Activated CD8-positive, alpha-beta memory T cell treated with anti-CD3 and anti-CD28 coated beads, Interleukin-2, amount 50 U/mL, for 1 hour (primary cell): Measurements from ENCODE around the gene WDR45B.

Experiments
- DNase-seq: peaks from one replicate; pipeline ENCODE4 v3.0.0-alpha.2; 2020; ENCODE audit errors: extremely low read depth

WDR45B gene

GRCh38 chr17:82629748-82630147, 18.5 kb downstream of the WDR45B start:
- no peak for DNase-seq

DNA sequence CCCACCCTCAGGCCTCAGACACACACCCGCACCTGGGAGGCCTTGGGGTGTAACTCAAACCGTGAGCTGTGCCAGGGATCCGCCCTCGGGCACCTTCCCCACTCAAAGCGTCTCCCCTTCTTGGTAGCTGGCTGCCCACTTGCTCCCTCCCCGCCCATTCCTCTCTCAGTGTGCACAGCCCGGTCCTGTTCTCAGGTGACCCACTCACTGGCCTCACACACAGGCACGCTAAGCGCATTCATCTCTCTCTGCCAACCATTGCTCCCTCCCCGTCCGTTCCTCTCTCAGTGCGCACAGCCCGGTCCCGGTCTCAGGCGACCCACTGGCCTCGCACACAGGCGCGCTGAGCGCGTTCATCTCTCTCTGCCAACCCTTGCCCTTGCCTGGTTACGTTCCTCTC, 20.8 kb downstream of the WDR45B start:
- DNase-seq = no peak

GRCh38 chr17:82623707-82624106, 24.5 kb downstream of the WDR45B start:
- no peak for DNase-seq

DNA sequence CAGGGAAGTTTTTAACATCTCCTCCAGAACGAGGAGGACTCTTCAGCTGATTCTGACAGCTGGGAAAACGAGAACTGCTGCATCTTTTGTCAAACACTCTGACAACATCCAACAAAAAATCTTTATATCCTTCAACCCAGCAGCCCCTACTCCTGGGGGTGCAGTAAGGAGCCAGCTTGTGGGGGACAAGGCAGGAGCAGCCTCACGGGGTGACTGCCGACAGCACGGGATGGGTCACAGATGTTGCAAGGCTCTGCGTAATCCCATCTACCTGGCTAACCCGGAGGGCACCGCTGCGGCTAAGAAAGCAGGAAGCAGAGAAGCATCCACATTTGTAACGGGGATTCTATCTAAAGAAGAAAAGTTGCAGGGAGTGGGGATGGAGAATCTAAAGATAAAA, 28.6 kb downstream of the WDR45B start:
- no peak for DNase-seq

DNA sequence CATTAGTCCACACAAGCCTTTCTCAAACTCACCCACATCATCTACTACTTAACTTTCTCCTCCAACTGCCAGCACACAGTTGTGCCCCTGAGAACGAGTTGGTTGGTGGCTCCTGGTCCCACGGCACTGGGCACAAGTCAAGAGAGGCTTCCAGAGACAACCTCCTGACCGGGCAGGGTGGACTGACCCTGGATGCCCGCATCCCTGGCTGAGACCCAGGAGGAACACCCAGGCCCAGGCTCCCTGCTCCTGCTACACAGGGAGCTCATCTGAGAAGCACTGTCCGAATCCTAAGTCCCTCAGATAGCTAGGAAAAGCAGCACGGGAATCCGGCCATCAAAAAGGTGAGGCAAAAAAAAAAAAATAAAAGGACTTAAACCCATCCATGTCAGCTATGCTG, 29.0 kb downstream of the WDR45B start:
- DNase-seq = no peak

DNA sequence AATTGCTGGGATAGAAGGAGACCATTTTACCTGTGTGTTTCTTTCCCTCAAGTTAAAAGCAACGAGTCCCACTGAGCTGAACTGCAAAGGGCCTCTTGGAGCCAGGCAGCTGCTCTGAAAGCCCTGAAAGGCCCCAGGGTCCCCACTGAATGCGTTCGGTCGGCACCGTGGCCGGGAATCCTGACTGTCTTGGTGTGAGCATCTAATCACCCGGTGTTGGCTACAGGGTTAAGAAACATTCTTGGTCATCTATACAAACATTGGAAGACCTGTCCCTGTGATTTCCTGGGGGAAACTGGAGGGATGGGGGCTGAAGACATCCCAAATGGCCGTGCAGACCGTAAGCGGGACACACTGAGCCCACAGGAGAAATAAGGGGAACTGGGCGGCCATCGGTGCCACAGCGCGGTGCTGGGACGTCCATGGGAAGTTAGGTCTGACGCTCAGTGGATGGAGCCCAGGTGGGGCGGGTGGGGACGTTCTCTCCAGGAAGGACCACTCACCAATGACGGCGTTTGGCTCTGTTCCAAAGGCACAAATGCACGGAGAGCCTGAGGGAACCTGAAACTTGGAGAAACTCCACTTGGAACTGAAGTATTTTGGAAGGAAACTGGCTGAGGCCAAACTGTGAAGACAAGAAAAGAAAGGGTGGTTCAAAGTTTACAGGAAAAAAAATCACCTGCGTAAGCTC, 32.1 kb downstream of the WDR45B start:
- DNase-seq = no peak

- no peak for DNase-seq
These were observed 32.9 kb downstream of the WDR45B start for GRCh38 chr17:82615084-82616020.

DNA sequence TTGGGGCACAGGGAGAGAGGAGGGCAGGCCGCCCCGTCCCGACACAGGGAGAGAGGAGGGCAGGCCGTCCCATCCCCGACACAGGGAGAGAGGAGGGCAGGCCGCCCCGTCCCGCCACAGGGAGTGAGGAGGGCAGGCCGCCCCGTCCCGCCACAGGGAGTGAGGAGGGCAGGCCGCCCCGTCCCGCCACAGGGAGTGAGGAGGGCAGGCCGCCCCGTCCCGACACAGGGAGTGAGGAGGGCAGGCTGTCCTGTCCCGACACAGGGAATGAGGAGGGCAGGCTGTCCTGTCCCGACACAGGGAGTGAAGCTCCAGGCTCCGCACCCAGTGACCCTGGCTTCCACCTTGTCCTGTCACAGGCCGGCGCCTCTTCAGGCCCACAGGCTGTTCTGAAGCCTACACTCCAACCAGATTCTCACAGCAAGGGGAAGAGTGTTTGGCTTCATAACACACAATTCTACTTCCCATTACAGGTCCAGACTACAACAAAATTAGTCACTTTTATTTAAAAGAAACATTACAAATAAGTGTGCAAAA, 34.1 kb downstream of the WDR45B start:
- DNase-seq = no peak

DNA sequence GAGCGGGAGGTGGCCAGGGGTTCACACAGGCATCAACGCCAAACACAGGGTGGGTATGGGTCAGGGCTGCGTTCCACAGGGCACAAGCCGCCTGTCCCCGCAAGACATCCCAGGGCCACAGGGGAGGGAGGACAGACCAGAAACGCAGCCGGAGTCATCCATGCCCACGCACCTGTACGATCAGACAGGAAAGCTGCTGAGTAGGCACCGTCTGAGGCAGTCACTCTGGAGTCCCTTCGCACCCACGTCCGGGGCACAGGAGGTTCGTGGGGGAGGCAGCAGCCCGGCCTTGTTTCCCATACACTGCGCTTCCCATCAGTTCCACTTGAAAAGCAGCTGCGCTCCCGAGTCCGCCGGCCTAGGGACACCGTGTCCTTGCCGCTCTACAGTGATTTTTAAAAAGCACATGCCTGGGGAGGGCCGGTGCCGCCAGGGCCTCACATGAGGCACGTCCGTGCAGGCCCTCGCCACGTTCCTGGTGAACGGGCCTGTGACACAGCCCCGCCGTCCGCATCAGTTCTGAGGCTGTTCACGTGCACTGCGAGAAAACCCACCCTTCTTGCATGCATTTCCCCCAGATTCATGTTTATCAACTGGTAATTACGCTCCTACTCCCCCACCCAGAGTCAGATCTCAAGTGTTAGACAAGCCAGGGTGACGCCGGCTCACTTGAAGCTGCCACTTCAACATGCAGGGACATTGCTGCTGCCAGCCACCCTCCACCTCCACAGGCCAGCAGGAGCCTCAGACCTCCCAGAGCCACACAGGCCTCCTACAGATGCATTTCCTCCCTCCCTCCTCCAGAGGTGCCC, 34.8 kb downstream of the WDR45B start:
- DNase-seq = no peak

DNA sequence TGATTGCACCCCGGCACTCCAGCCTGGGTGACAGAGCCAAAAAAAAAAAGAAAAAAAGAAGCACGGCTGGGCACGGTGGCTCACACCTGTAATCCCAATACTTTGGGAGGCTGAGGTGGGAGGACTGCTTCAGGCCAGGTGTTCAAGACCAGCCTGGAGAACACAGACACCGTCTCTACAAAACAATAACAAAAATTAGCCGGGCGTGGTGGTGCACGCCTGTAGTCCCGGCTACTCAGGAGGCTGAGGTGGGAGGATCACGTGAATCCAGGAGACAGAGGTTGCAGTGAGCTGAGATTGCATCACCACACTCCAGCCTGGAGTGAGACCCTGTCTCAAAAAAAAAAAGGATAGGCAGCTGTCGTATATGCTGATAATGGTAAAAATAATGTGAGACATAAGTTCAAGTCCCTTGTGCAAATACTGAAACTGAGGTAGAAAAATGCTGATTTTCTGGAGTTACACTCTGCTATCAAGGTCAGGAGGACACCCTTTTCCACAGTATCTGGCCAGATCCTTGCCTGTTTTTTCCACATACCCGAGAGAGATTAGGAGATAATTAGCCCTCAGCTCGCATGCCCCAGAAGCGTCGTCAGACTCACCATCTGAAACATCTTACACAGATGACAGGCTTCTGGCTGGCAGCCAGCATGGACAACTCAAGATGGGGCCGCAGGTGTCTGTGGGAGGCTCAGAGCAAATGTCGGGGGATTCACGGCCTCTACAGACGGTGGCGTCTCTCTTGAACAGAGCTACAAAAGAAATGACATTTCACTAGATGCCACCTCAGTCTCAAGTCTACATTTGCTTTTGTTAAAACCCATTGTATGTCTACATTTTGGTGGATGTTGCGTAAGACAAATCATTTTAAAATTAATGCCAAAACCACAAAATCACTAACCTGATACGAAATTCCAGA, 36.8 kb downstream of the WDR45B start:
- no peak for DNase-seq

- no peak for DNase-seq
These were observed 38.6 kb downstream of the WDR45B start for GRCh38 chr17:82609655-82610054.

- DNase-seq = no peak
These were observed 39.4 kb downstream of the WDR45B start for GRCh38 chr17:82608816-82609215.

DNA sequence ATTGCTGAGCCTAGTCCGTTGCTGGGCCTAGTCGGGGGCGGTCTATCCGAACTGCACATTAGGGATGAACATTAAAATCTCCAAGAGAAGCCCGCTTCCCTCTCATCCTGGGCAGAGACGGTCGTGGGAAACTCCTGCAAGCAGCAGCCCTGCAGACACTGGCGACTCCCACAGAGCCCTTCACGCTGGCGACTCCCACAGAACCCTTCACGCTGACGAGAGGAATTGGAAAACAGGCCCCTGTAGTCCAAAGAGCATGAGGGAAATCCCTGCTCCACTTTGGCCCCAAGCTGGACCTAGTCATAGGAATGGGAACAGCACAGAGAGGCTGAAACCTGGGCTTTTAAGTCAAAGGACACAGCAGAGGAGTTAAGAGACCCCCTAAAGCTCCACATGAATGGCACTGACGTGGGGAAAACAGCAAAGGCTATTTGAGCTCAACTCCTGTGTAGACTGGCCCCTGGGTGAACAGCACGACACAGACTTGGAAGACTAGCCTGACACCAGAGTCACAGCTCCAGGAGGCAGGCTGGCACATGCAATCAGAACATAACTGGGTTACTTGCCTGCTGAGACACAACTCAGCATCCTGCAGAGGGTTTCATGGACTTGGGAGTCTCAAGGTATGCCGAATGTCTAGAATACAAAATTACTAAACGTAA, 42.2 kb downstream of the WDR45B start:
- no peak for DNase-seq

- DNase-seq = no peak
These were observed 43.7 kb downstream of the WDR45B start for GRCh38 chr17:82604532-82604931.

DNA sequence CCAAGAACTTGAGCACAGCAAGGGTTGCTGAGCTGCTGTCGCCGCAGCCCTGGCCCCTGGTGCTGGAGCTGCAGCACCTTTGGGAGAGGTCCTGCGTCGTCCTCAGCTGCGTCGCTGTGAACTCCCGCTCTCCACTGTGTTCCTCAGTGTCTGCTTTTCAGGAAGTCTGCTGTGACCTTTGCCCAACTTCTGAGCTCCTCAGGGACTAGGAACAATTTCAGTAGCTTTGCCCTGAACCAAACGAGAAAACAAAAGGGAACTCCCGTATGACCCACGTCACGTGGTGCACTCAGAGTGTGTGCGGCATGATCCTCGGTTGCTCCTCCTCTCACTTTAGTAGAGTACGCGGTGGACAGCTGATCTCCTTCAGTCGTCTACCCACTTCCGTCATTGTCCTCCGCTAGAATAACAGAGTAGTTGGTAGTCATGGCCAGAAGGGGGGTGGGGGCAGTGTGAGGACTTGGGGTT, 44.2 kb downstream of the WDR45B start:
- no peak for DNase-seq

DNA sequence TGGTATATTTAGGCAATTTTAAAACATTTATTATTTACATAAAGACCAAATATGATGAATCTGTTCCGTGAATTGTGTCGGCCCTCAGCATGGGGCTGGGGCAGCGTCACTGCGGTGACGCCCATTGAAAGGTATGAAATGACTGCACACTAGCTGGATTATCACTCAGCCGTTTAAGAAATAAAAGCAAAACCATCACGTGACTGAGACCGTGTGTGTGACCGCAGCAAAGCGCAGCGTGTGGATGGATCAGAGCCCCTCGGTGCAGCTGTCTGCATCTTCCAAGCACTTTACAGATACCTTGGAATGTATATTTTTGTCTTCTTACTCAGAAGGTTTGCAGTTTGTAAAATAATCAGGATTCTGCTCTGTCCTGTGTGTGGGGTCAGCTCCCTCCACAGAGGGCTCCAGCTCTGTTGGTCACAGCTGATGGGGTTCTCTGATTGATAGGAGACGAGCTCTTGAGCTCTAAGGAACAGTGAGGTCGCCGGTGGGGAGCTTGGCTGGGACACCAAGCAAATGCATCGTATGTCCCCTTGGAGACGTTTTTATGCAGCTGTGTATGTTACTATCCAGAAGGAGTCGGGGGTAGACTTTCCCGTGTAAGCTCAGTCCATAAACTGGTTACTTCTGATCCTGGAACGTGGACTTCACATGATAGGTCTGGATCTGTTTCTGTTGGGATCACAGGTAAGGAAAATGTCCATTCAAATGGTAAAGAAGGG, 45.1 kb downstream of the WDR45B start:
- no peak for DNase-seq

DNA sequence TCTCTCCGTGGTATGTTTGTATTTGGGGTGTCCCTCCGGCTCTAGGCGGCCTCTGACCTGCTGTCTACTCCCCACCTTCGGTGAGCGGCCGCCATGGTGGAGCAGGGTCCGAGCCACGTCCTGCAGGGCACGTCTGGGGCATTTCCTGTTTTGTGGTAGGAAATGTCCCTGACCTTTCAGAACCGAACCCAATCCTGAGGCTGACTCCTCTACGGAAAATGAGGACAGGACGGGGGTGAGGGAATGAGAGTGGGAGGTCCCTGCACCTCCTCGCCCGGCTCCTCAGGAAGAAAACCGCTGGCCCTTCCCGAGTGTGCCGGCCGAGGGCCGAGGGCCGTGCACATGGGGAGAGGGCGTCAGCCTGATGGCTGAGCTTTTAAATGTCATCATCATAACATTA, 45.8 kb downstream of the WDR45B start:
- no peak for DNase-seq

GRCh38 chr17:82601447-82602000, 46.7 kb downstream of the WDR45B start:
- DNase-seq = no peak

DNA sequence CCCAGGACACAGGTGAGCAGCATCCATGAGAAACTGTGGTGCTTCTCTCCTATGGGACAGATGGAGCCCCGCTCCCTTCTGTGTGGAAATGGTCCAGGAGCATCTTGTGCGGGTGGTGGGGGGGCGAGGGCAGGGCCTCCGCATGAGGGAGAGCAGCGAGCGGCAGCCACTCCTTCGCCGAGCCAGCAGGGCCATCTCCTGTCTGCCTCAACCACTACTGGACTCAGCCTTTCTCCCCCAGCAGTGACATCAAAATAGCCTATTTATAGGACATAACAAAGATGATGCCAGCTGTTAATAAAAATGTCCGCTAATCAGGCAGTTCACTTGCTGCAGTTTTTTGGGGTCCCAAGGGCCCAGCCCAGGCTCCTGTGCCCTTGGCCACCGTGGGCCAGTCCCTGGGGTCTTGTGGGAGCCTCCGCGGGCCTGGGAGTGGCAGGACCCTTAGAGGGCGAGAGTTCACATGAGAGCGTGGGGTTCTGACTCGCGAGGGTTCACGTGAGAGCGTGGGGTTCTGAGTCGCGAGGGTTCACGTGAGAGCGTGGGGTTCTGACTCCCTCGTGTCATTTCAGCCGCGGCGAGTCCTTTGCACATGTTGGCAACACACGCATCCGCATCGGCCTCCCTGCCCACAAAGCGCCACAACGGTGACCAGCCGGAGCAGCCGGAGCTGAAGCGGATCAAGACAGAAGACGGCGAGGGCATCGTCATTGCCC, 47.4 kb downstream of the WDR45B start:
- no peak for DNase-seq
